B cell (primary cell): ENCODE data around the gene ABHD18. TPM values are rescaled to one million over a fixed set of nuclear protein-coding genes. Genes with fewer than 3 reads are reported as not detected.
"Not testable (repeated sequence)": the region's sequence is repeated elsewhere in the genome, so short reads cannot be mapped to it uniquely, and the experiment has no call there.

Experiments used
- ATAC-seq: fragments of 200-7000 bp; cut with Tn5 transposase; one replicate; pipeline ENCODE4 v1.10.0; 2021; ENCODE audit warnings: low read depth, mild to moderate bottlenecking, moderate number of reproducible peaks, moderate library complexity
- CTCF ChIA-PET: fragments of 350-600 bp; sonication (Branson Sonifier 250); formaldehyde crosslinking; loops from one replicate; lab custom pipeline; 2021; ENCODE audit warnings: antibody characterized with exemption, inconsistent platforms; lab: Charles Lee
- POLR2A ChIA-PET: fragments of 350-600 bp; sonication (Branson Sonifier 250); formaldehyde crosslinking; loops from one replicate; lab custom pipeline; 2021; ENCODE audit warnings: antibody characterized with exemption; lab: Charles Lee
- DNase-seq: peaks from one replicate; pipeline ENCODE4 v3.0.0; 2013
- H2AFZ ChIP-seq: 2 replicates; pipeline ENCODE4 v1.6.1; 2012; ENCODE audit warnings: mild to moderate bottlenecking, low read depth, low read length; ENCODE audit not compliant: insufficient read depth, poor library complexity, severe bottlenecking
- H3K27ac ChIP-seq, 2 donors: 1 replicate in 1 of 2; 2 replicates in 1 of 2; pipeline ENCODE4 v1.5.1; 2012 to 2013; ENCODE audit warnings: low read length in 2 of 2, mild to moderate bottlenecking in 2 of 2, moderate library complexity in 1 of 2
- H3K27me3 ChIP-seq, 4 experiments: fragments of 200-600 bp in 1 of 4; sonication (generic) in 1 of 4; replicated peaks in 1 of 4; 1 replicate in 2 of 4; 2 replicates in 2 of 4; pipeline versions ENCODE4 v1.6.1 to v1.7.0; 2013 to 2016; ENCODE audit warnings: low read length in 3 of 4, mild to moderate bottlenecking in 2 of 4, mixed read lengths in 1 of 4, moderate library complexity in 1 of 4; ENCODE audit not compliant: insufficient read depth in 4 of 4, control insufficient read depth in 3 of 4; ENCODE audit errors: control extremely low read depth in 1 of 4
- H3K36me3 ChIP-seq, 2 experiments: replicated peaks in 1 of 2; 1 replicate in 1 of 2; 2 replicates in 1 of 2; pipeline versions ENCODE4 v1.6.1 to v1.7.1; 2013; ENCODE audit warnings: low read length in 1 of 2; ENCODE audit not compliant: insufficient read depth in 2 of 2, control insufficient read depth in 1 of 2; ENCODE audit errors: control extremely low read depth in 1 of 2, extremely low read depth in 1 of 2
- H3K4me1 ChIP-seq, 2 donors: fragments of 200-600 bp in 1 of 2; sonication (generic) in 1 of 2; 1 replicate in 1 of 2; 2 replicates in 1 of 2; pipeline versions ENCODE4 v1.5.1 to v1.6.1; 2013 to 2017; ENCODE audit warnings: low read length in 2 of 2; ENCODE audit not compliant: control insufficient read depth in 2 of 2, insufficient read depth in 2 of 2
- H3K4me2 ChIP-seq: replicated peaks from 2 replicates; pipeline ENCODE3; 2012; ENCODE audit warnings: mild to moderate bottlenecking, low read depth, low read length; ENCODE audit not compliant: poor library complexity, severe bottlenecking
- H3K4me3 ChIP-seq, 5 experiments: fragments of 200-600 bp in 1 of 5; sonication (generic) in 1 of 5; 1 replicate in 3 of 5; 2 replicates in 2 of 5; pipeline versions ENCODE4 v1.5.1 to v1.7.0; 2011 to 2016; ENCODE audit warnings: low read length in 4 of 5, mild to moderate bottlenecking in 4 of 5, low read depth in 2 of 5, control low read depth in 1 of 5, moderate library complexity in 1 of 5; ENCODE audit not compliant: insufficient read depth in 1 of 5; ENCODE audit errors: control extremely low read depth in 1 of 5, extremely low read depth in 1 of 5
- H3K79me2 ChIP-seq: fragments of 200-600 bp; sonication (generic); one replicate; pipeline ENCODE4 v1.6.0; 2016; ENCODE audit warnings: low read length; ENCODE audit not compliant: control insufficient read depth, insufficient read depth
- H3K9ac ChIP-seq: fragments of 200-600 bp; sonication (generic); 2 replicates; pipeline ENCODE4 v1.6.1; 2017; ENCODE audit warnings: mild to moderate bottlenecking, low read length, moderate library complexity
- H3K9me3 ChIP-seq, 3 donors: one replicate each; pipeline versions ENCODE4 v1.6.1 to v1.7.1; 2013; ENCODE audit warnings: low read length in 2 of 3; ENCODE audit not compliant: control insufficient read depth in 2 of 3, insufficient read depth in 1 of 3; ENCODE audit errors: control extremely low read depth in 1 of 3
- H4K20me1 ChIP-seq: 2 replicates; pipeline ENCODE4 v1.6.0; 2012; ENCODE audit warnings: mild to moderate bottlenecking, low read length; ENCODE audit not compliant: insufficient read depth, control insufficient read depth, poor library complexity, severe bottlenecking
- H3K27ac Mint-ChIP-seq: one replicate; pipeline ENCODE4 v1.8.0; 2021; ENCODE audit warnings: mixed read lengths
- H3K27me3 Mint-ChIP-seq: one replicate; pipeline ENCODE4 v1.8.0; 2021; ENCODE audit warnings: mixed read lengths
- H3K4me1 Mint-ChIP-seq: one replicate; pipeline ENCODE4 v1.8.0; 2021; ENCODE audit warnings: mixed read lengths
- H3K4me3 Mint-ChIP-seq: one replicate; pipeline ENCODE4 v1.8.0; 2021; ENCODE audit warnings: mixed read lengths
- H3K9me3 Mint-ChIP-seq: one replicate; pipeline ENCODE4 v1.8.0; 2022; ENCODE audit warnings: mixed read lengths; ENCODE audit not compliant: insufficient read depth
- EZH2 ChIP-seq: IDR thresholded peaks from 2 replicates; pipeline ENCODE4 v1.6.1; 2012; ENCODE audit warnings: borderline replicate concordance, low read depth, mild to moderate bottlenecking, moderate library complexity, low read length; ENCODE audit not compliant: insufficient read depth, poor library complexity, severe bottlenecking
- WGBS: methylation state at CpG from one replicate; pipeline ENCODE4 v1.1.5; 2013; ENCODE audit warnings: missing lambda C conversion rate; ENCODE audit not compliant: insufficient coverage; 5-methylcytosine and 5-hydroxymethylcytosine counted together
- intact Hi-C: fragments of 100-400 bp; cut with micrococcal nuclease; formaldehyde crosslinking; loops from one replicate; pipeline ENCODE4 v1.10.0; 2022
- polyA plus RNA-seq: library from polyadenylated mRNA; depleted of rRNA; stranded (reverse); fragments of >200 nt; gene quantifications from 2 replicates; pipeline ENCODE4 v1.2.3, GENCODE V29; 2012
- total RNA-seq, 2 donors: library from RNA; stranded (reverse); fragments of 120-200 nt in 1 of 2; gene quantifications; 1 replicate in 1 of 2; 2 replicates in 1 of 2; pipeline versions ENCODE4 v1.2.3 to v1.2.4, GENCODE V29; 2013 to 2022
- TF ChIP-seq, protein P1 (sequence below): fragments of 200-600 bp; IDR thresholded peaks from one replicate; pipeline ENCODE4 v1.8.0; 2022; ENCODE audit warnings: antibody characterized with exemption, mild to moderate bottlenecking

ABHD18 gene
- total and polyA plus RNA-seq, 2 donors (not counting 1 experiment from before 2014, with no cell fraction given), result 6.3 to 17.5 TPM

DNA sequence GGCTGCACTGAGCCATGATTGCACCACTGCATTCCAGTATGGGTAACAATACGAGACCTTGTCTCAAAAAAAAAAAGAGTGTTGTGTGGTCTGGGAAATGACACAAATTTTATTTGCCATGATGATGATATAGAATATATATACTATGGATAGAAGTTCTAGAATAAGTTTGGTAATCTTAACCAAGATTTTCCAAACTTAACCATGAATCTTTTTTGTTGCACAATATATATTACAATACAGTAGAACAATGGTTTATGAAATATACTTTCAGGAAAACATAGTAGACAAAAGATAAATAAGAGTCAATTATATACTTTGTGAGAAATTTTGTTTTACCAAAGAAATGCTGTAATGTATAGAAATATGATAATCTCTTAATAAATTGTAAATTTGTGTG lies 35.0 kb upstream of the ABHD18 start:
- no peaks in the 10 kb centered on the region for H3K4me1 Mint-ChIP-seq
- H2AFZ ChIP-seq, result no peak overlapping the region
- no peak overlapping the region for H3K27ac Mint-ChIP-seq
- H3K9me3 Mint-ChIP-seq, result no peaks in the 10 kb centered on the region
- intact Hi-C loops, result no loop called here
- H3K4me1 ChIP-seq, result no peaks in the 10 kb centered on the region
- TF ChIP-seq, protein P1, sequence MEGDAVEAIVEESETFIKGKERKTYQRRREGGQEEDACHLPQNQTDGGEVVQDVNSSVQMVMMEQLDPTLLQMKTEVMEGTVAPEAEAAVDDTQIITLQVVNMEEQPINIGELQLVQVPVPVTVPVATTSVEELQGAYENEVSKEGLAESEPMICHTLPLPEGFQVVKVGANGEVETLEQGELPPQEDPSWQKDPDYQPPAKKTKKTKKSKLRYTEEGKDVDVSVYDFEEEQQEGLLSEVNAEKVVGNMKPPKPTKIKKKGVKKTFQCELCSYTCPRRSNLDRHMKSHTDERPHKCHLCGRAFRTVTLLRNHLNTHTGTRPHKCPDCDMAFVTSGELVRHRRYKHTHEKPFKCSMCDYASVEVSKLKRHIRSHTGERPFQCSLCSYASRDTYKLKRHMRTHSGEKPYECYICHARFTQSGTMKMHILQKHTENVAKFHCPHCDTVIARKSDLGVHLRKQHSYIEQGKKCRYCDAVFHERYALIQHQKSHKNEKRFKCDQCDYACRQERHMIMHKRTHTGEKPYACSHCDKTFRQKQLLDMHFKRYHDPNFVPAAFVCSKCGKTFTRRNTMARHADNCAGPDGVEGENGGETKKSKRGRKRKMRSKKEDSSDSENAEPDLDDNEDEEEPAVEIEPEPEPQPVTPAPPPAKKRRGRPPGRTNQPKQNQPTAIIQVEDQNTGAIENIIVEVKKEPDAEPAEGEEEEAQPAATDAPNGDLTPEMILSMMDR, result no peak
- no peak for TF ChIP-seq EZH2
- ATAC-seq, result no peak
- no peak for DNase-seq
- no peak overlapping the region for H3K27ac ChIP-seq
- no CpG with 5 or more reads among the region's 1 CpG for WGBS
- H3K27me3 Mint-ChIP-seq, result no peaks in the 10 kb centered on the region
- no peak overlapping the region for H3K4me3 ChIP-seq
- H3K9me3 ChIP-seq, result no peaks in the 10 kb centered on the region
- H3K4me2 ChIP-seq, result no peak overlapping the region
- no peaks in the 10 kb centered on the region for H3K27me3 ChIP-seq
- no peaks in the 10 kb centered on the region for H3K79me2 ChIP-seq
- H3K9ac ChIP-seq, result no peak overlapping the region
- ChIA-PET POLR2A (no interaction called here), CTCF (no interaction called here)
- no peaks in the 10 kb centered on the region for H4K20me1 ChIP-seq
- no peak overlapping the region for H3K4me3 Mint-ChIP-seq
- H3K36me3 ChIP-seq, result peaks cover 0 to 6% of the 10 kb centered on the region in 2 experiments

DNA sequence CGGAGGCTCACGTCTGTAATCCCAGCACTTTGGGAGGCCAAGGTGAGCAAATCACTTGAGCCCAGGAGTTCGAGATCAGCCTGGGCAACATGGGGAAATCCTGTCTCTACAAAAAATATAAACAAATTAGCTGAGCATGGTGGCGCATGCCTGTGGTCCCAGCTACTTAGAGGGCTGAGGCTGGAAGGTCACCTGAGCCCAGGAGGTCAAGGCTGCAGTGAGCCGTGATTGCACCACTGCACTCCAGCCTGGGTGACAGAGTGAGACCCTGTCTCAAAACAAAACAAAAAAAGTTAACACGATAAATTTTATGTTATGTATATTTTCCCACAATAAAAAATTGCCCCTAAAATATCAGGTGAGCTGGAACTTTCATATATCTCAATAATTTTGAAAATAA lies 33.4 kb upstream of the ABHD18 start:
- H3K9ac ChIP-seq, H4K20me1 ChIP-seq, intact Hi-C loops, H3K4me1 Mint-ChIP-seq, H3K4me2 ChIP-seq, CTCF ChIA-PET, H3K27ac ChIP-seq, H3K27me3 ChIP-seq, ATAC-seq, H3K79me2 ChIP-seq, H3K27ac Mint-ChIP-seq, H2AFZ ChIP-seq, H3K4me3 Mint-ChIP-seq, H3K4me3 ChIP-seq, H3K27me3 Mint-ChIP-seq, DNase-seq, H3K36me3 ChIP-seq, H3K9me3 Mint-ChIP-seq, H3K4me1 ChIP-seq, H3K9me3 ChIP-seq, POLR2A ChIA-PET: not testable (repeated sequence)
- 98% methylated on average over 4 of the region's 6 CpGs for WGBS
